K562 (cell line): ENCODE data around the gene GVQW3. TPM values are rescaled to one million over a fixed set of nuclear protein-coding genes. Genes with fewer than 3 reads are reported as not detected.

ENCODE experiments used
- ATAC-seq: fragments of 200-7000 bp; cut with Tn5 transposase; 3 replicates; pipeline ENCODE4 v1.9.1; 2020; ENCODE audit warnings: moderate library complexity
- BruUV-seq: library from RNA; stranded (reverse); fragments of 400-500 nt; replicated peaks from 2 replicates; lab custom pipeline; 2021; lab: Mats Ljungman, UMichigan
- CTCF ChIA-PET: fragments of 300-600 bp; formaldehyde crosslinking; extraction: SDS; loops from one replicate; lab custom pipeline; 2021; ENCODE audit warnings: low intra/inter-chr PET ratio; lab: Yijun Ruan, JAX
- POLR2A ChIA-PET: fragments of 300-600, 350-650 bp; sonication (Branson Sonifier 250); formaldehyde crosslinking; extraction: SDS; loops from one replicate; lab custom pipeline; 2021; ENCODE audit warnings: antibody characterized with exemption, inconsistent platforms; lab: Yijun Ruan, JAX
- DNase-seq, 4 experiments: peaks; one replicate each; pipeline versions ENCODE4 v3.0.0 to v3.0.0-alpha.2; 2011 to 2018; ENCODE audit warnings: low spot score in 3 of 4, mixed read lengths in 3 of 4; ENCODE audit errors: extremely low read depth in 1 of 4
- FAIRE-seq: peaks from 2 replicates; lab custom pipeline; 2011; peaks lifted over from hg19 to GRCh38; lab: Jason Lieb, UNC
- H2AFZ ChIP-seq: 2 replicates; pipeline ENCODE4 v1.6.0; 2011; ENCODE audit warnings: low read depth, low read length, control low read depth, inconsistent platforms
- H3K27ac ChIP-seq: fragments of 200-600 bp; 3 replicates; pipeline ENCODE4 v1.8.0; 2011; ENCODE audit warnings: low read depth, mild to moderate bottlenecking, control low read depth, inconsistent platforms, low read length, moderate library complexity, mixed read lengths; ENCODE audit errors: extremely low read depth
- H3K27me3 ChIP-seq, 2 experiments: fragments of 300-600 bp in 1 of 2; 2 replicates in 1 of 2; 3 replicates in 1 of 2; pipeline versions ENCODE4 v1.6.0 to v1.8.0; 2011; ENCODE audit warnings: inconsistent platforms in 2 of 2, low read length in 2 of 2, mild to moderate bottlenecking in 1 of 2, mixed read lengths in 1 of 2, moderate library complexity in 1 of 2; ENCODE audit not compliant: control insufficient read depth in 2 of 2, insufficient read depth in 2 of 2
- H3K36me3 ChIP-seq: fragments of 300-600 bp; 3 replicates; pipeline ENCODE4 v1.8.0; 2011; ENCODE audit warnings: mild to moderate bottlenecking, low read length, inconsistent platforms; ENCODE audit not compliant: control insufficient read depth, insufficient read depth
- H3K4me1 ChIP-seq, 2 experiments: fragments of 200-600 bp in 1 of 2; replicated peaks in 1 of 2; 2 replicates in 1 of 2; 3 replicates in 1 of 2; pipeline versions ENCODE4 v1.5.1 to v1.8.0; 2011; ENCODE audit warnings: inconsistent platforms in 2 of 2, low read length in 2 of 2, mild to moderate bottlenecking in 1 of 2, mixed read lengths in 1 of 2, moderate library complexity in 1 of 2; ENCODE audit not compliant: control insufficient read depth in 2 of 2, insufficient read depth in 2 of 2
- H3K4me2 ChIP-seq: 2 replicates; pipeline ENCODE4 v1.6.1; 2011; ENCODE audit warnings: low read length, control low read depth, inconsistent platforms, mixed read lengths; ENCODE audit not compliant: insufficient read depth
- H3K4me3 ChIP-seq: fragments of 200-600 bp; sonication (generic), shearing (Covaris generic); 2 replicates; pipeline ENCODE4 v1.5.1; 2016; ENCODE audit warnings: control low read depth, inconsistent platforms
- H3K79me2 ChIP-seq: fragments of 200-600 bp; 3 replicates; pipeline ENCODE4 v1.8.0; 2011; ENCODE audit warnings: low read length, inconsistent platforms; ENCODE audit not compliant: control insufficient read depth, insufficient read depth
- H3K9ac ChIP-seq, 2 experiments: 2 replicates each; pipeline versions ENCODE4 v1.6.0 to v1.6.1; 2011; ENCODE audit warnings: low read depth in 2 of 2, low read length in 2 of 2, control low read depth in 1 of 2, inconsistent platforms in 1 of 2, mild to moderate bottlenecking in 1 of 2, mixed read lengths in 1 of 2; ENCODE audit not compliant: insufficient read depth in 1 of 2
- H3K9me1 ChIP-seq: one replicate; pipeline ENCODE4 v1.6.0; 2011; ENCODE audit warnings: inconsistent platforms, mild to moderate bottlenecking, low read length, moderate library complexity; ENCODE audit not compliant: control insufficient read depth, insufficient read depth
- H3K9me3 ChIP-seq: replicated peaks from 2 replicates; pipeline ENCODE4 v1.5.1; 2011; ENCODE audit warnings: low read depth, low read length, inconsistent platforms; ENCODE audit not compliant: control insufficient read depth, insufficient read depth
- H4K20me1 ChIP-seq: replicated peaks from 2 replicates; pipeline ENCODE4 v1.6.1; 2011; ENCODE audit warnings: low read length, inconsistent platforms, mixed read lengths; ENCODE audit not compliant: control insufficient read depth, insufficient read depth
- EP300 ChIP-seq: IDR thresholded peaks from 2 replicates; pipeline ENCODE4 v1.6.1; 2012; ENCODE audit warnings: low read length, improper control_type of control experiment
- GATAD2A ChIP-seq: fragments of 450-650 bp; IDR thresholded peaks from 2 replicates; pipeline ENCODE4 v1.6.1; 2017
- MYNN ChIP-seq, 2 experiments: sonication (generic); formaldehyde crosslinking in 1 of 2; IDR thresholded peaks; 2 replicates each; pipeline versions ENCODE4 v1.5.0 to v1.6.1; 2016 to 2020; ENCODE audit warnings: antibody characterized with exemption in 1 of 2, missing genetic modification reagents in 1 of 2
- POLR2A ChIP-seq: fragments of 450-650 bp; conservative IDR thresholded peaks from 2 replicates; pipeline ENCODE4 v1.6.1; 2016
- SMARCA4 ChIP-seq: fragments of 450-650 bp; IDR thresholded peaks from 2 replicates; pipeline ENCODE4 v1.6.1; 2016
- TRIM28 ChIP-seq: fragments of 450-650 bp; IDR thresholded peaks from 2 replicates; pipeline ENCODE4 v1.6.1; 2017
- YBX1 ChIP-seq: fragments of 450-650 bp; IDR thresholded peaks from 2 replicates; pipeline ENCODE4 v1.7.1; 2016; ENCODE audit warnings: mild to moderate bottlenecking
- YY1 ChIP-seq, 3 experiments: IDR thresholded peaks; 2 replicates each; pipeline ENCODE4 v1.6.1; 2011; ENCODE audit warnings: low read length in 2 of 3, mild to moderate bottlenecking in 2 of 3, moderate library complexity in 2 of 3, borderline replicate concordance in 1 of 3, control low read depth in 1 of 3, low read depth in 1 of 3; ENCODE audit not compliant: insufficient read depth in 3 of 3, insufficient replicate concordance in 2 of 3, control insufficient read depth in 1 of 3, insufficient read length in 1 of 3; ENCODE audit errors: extremely low read depth in 1 of 3
- ZNF121 ChIP-seq: sonication (generic); formaldehyde crosslinking; conservative IDR thresholded peaks from 2 replicates; pipeline ENCODE4 v1.8.0; 2022; ENCODE audit warnings: missing genetic modification reagents
- ZNF184 ChIP-seq: sonication (generic); formaldehyde crosslinking; IDR thresholded peaks from 2 replicates; pipeline ENCODE4 v1.5.0; 2020; ENCODE audit warnings: missing genetic modification reagents
- ZNF436 ChIP-seq: fragments of 250-450, 450-650 bp; sonication (Bioruptor Pico); formaldehyde crosslinking; IDR thresholded peaks from 2 replicates; pipeline ENCODE4 v1.7.0; 2020; ENCODE audit warnings: mild to moderate bottlenecking
- ZNF785 ChIP-seq: fragments of 250-450 bp; sonication (Bioruptor Pico); IDR thresholded peaks from 2 replicates; pipeline ENCODE4 v1.4.0; 2020; ENCODE audit warnings: mild to moderate bottlenecking
- ZSCAN32 ChIP-seq: fragments of 450-650 bp; formaldehyde crosslinking; IDR thresholded peaks from 2 replicates; pipeline ENCODE4 v1.4.0; 2020; ENCODE audit warnings: mild to moderate bottlenecking, moderate library complexity
- WGBS: fragments of 100-300 bp; shearing (Covaris generic); methylation state at CpG from one replicate; pipeline ENCODE4 v1.1.6; 2016; ENCODE audit warnings: low coverage, mixed read lengths; ENCODE audit not compliant: insufficient coverage; ENCODE audit errors: missing lambda C conversion rate; 5-methylcytosine and 5-hydroxymethylcytosine counted together
- in situ Hi-C: fragments of 300-500 bp; cut with MboI; formaldehyde crosslinking; loops from 4 replicates; pipeline ENCODE4 v1.15.0; 2018; ENCODE audit warnings: inconsistent platforms, mixed read lengths
- intact Hi-C: fragments of 100-400 bp; cut with micrococcal nuclease; formaldehyde crosslinking; loops from 2 replicates; pipeline ENCODE4 v1.14.2; 2022
- polyA plus RNA-seq, 8 experiments: library from polyadenylated mRNA; depleted of rRNA in 4 of 8; stranded (reverse) in 5 of 8; unstranded in 3 of 8; fragments of >200 nt; fragmentation: Nextera tagmentation in 2 of 8; fragmentation: Illumina TruSeq in 1 of 8; extraction: Ambion mirVana in 2 of 8; extraction: Trizol in 1 of 8; gene quantifications; 2 replicates each; pipeline versions ENCODE4 v1.2.1 to v1.2.3, GENCODE V29; 2011 to 2014; ENCODE audit warnings: inconsistent platforms in 1 of 8, missing spikeins in 1 of 8
- total RNA-seq, 7 experiments: library from RNA; depleted of rRNA in 6 of 7; stranded (reverse); fragments of >200 nt in 6 of 7; fragmentation: Illumina TruSeq in 2 of 7; extraction: Trizol in 2 of 7; gene quantifications; 2 replicates each; pipeline versions ENCODE4 v1.2.1 to v1.2.3, GENCODE V29; 2011 to 2021; ENCODE audit warnings: low replicate concordance in 1 of 7
- TF ChIP-seq, protein P1 (sequence below): fragments of 450-650 bp; formaldehyde crosslinking; IDR thresholded peaks from 2 replicates; pipeline ENCODE4 v1.4.0; 2022; ENCODE audit warnings: missing genetic modification characterization
- TF ChIP-seq, protein P2 (sequence below): fragments of 250-450 bp; sonication (Bioruptor Pico); IDR thresholded peaks from 2 replicates; pipeline ENCODE4 v1.8.0; 2021; ENCODE audit warnings: moderate library complexity, mild to moderate bottlenecking, inconsistent platforms
- TF ChIP-seq, protein P3 (sequence below): sonication (generic); formaldehyde crosslinking; IDR thresholded peaks from 2 replicates; pipeline ENCODE4 v1.5.0; 2020; ENCODE audit warnings: missing genetic modification reagents
- TF ChIP-seq, protein P4 (sequence below): sonication (generic); formaldehyde crosslinking; IDR thresholded peaks from 2 replicates; pipeline ENCODE4 v1.8.1; 2023; ENCODE audit warnings: mild to moderate bottlenecking, missing genetic modification reagents

GVQW3 gene
- total and polyA plus RNA-seq, 9 of the 15 experiments (the other 6 are each of a cell fraction or from before 2014, with no cell fraction given): 0.66 to 5.7 (median 2.1) TPM

DNA sequence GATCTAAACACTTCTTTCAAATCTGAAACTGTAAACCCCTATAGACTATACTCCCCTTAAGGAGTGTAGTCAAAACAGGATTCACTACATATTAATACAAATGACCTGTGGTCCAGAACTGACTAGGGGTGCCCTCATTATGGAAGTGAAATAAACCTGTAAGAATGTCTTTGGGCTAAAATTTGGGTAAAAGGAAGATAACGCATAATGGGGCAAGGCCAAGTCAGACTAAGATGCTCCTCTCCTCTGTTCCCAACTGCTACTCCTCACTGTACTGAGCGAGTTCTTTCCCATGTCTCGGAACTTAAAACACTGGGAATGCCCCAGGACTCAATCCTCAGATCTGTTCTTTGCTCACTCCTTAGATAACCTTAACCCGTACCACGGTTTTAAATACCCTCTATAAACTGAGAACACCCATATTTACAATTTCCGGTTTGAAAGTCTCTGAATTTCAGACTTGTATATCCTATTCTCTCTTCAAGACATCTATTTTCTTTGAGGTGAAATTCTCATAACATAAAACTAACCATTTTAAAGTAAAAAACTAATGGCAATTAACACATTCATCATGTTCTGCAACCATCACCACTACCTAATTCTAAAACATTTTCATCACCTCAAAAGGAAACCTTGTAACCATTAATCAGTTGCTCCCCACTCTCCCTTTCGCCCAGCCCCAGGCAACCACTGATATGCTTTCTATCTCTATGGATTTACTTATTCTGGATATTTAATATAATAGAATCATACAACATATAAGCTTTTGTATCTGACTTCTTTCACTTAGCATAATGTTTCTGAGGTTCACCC is 4.2 kb upstream of the GVQW3 start:
- Histone ChIP-seq H3K4me2 (no peak overlapping the region), H3K4me3 (no peak overlapping the region)
- FAIRE-seq: no peak

More for the DNA sequence above, 4.2 kb upstream of the GVQW3 start:
- peaks cover 5 to 9% of the 10 kb centered on the region in 2 experiments; a peak in 4 of 5 replicates for H3K4me1 ChIP-seq
- H3K36me3 ChIP-seq: no peaks in the 10 kb centered on the region
- H3K27me3 ChIP-seq: no peaks in the 10 kb centered on the region
- TF ChIP-seq TRIM28 (no peak), ZNF121 (CRISPR knock-in tag) (no peak), EP300 (no peak), ZNF184 (CRISPR knock-in tag) (no peak), MYNN (IDR thresholded peaks at IDR 0.05) (no peak), MYNN (CRISPR knock-in tag; IDR thresholded peaks at IDR 0.05) (no peak), POLR2A (no peak), SMARCA4 (no peak), GATAD2A (no peak), YY1 (IDR thresholded peaks at IDR 0.05; ENCODE audit: borderline replicate concordance in 1 of 3, control insufficient read depth in 1 of 3, extremely low read depth in 1 of 3, insufficient read depth in 3 of 3, insufficient read length in 1 of 3, insufficient replicate concordance in 2 of 3, low read depth in 1 of 3, low read length in 2 of 3) (no peak), ZNF436 (no peak), ZNF785 (CRISPR knock-in tag) (no peak), YBX1 (no peak), ZSCAN32 (CRISPR knock-in tag) (no peak)
- TF ChIP-seq, protein P1, sequence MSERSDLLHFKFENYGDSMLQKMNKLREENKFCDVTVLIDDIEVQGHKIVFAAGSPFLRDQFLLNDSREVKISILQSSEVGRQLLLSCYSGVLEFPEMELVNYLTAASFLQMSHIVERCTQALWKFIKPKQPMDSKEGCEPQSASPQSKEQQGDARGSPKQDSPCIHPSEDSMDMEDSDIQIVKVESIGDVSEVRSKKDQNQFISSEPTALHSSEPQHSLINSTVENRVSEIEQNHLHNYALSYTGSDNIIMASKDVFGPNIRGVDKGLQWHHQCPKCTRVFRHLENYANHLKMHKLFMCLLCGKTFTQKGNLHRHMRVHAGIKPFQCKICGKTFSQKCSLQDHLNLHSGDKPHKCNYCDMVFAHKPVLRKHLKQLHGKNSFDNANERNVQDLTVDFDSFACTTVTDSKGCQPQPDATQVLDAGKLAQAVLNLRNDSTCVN (CRISPR knock-in tag): no peak
- TF ChIP-seq, protein P2, sequence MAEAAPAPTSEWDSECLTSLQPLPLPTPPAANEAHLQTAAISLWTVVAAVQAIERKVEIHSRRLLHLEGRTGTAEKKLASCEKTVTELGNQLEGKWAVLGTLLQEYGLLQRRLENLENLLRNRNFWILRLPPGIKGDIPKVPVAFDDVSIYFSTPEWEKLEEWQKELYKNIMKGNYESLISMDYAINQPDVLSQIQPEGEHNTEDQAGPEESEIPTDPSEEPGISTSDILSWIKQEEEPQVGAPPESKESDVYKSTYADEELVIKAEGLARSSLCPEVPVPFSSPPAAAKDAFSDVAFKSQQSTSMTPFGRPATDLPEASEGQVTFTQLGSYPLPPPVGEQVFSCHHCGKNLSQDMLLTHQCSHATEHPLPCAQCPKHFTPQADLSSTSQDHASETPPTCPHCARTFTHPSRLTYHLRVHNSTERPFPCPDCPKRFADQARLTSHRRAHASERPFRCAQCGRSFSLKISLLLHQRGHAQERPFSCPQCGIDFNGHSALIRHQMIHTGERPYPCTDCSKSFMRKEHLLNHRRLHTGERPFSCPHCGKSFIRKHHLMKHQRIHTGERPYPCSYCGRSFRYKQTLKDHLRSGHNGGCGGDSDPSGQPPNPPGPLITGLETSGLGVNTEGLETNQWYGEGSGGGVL: no peak
- TF ChIP-seq, protein P3, sequence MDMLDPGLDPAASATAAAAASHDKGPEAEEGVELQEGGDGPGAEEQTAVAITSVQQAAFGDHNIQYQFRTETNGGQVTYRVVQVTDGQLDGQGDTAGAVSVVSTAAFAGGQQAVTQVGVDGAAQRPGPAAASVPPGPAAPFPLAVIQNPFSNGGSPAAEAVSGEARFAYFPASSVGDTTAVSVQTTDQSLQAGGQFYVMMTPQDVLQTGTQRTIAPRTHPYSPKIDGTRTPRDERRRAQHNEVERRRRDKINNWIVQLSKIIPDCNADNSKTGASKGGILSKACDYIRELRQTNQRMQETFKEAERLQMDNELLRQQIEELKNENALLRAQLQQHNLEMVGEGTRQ: no peak
- TF ChIP-seq, protein P4, sequence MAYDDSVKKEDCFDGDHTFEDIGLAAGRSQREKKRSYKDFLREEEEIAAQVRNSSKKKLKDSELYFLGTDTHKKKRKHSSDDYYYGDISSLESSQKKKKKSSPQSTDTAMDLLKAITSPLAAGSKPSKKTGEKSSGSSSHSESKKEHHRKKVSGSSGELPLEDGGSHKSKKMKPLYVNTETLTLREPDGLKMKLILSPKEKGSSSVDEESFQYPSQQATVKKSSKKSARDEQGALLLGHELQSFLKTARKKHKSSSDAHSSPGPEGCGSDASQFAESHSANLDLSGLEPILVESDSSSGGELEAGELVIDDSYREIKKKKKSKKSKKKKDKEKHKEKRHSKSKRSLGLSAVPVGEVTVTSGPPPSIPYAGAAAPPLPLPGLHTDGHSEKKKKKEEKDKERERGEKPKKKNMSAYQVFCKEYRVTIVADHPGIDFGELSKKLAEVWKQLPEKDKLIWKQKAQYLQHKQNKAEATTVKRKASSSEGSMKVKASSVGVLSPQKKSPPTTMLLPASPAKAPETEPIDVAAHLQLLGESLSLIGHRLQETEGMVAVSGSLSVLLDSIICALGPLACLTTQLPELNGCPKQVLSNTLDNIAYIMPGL (CRISPR knock-in tag): no peak
- ChIA-PET CTCF (no interaction called here), POLR2A (no interaction called here)
- no peak overlapping the region for H2AFZ ChIP-seq
- H3K9me1 ChIP-seq: no peaks in the 10 kb centered on the region
- H3K9me3 ChIP-seq: no peaks in the 10 kb centered on the region
- whole genome bisulfite sequencing: 77% methylated on average over 7 of the region's 7 CpGs
- intact Hi-C loops (no loop called here), in situ Hi-C loops (no loop called here)
- H3K27ac ChIP-seq: no peak overlapping the region
- H3K79me2 ChIP-seq: peaks cover 89% of the 10 kb centered on the region
- H3K9ac ChIP-seq: no peak overlapping the region
- ATAC-seq (no peak), DNase-seq (no peak)
- BruUV-seq: no TSS peak
- H4K20me1 ChIP-seq: peaks cover 5% of the 10 kb centered on the region; the same call in 1 of the 2 replicates
